Thyroid gland (tissue), 4 donors: ENCODE data around the gene SYT9. TPM values are rescaled to one million over a fixed set of nuclear protein-coding genes. Genes with fewer than 3 reads are reported as not detected.

ENCODE experiments used
- DNase-seq, 2 donors: peaks; one replicate each; pipeline ENCODE4 v3.0.0-alpha.2; 2019
- H3K27ac ChIP-seq, 3 donors: fragments of 200-600 bp; sonication (generic); 1 replicate in 2 of 3; 2 replicates in 1 of 3; pipeline ENCODE4 v1.5.1; 2016 to 2019; ENCODE audit warnings: mild to moderate bottlenecking in 1 of 3, moderate library complexity in 1 of 3
- H3K27me3 ChIP-seq: fragments of 200-600 bp; sonication (generic); one replicate; pipeline ENCODE4 v1.5.1; 2019
- H3K36me3 ChIP-seq, 2 donors: fragments of 200-600 bp; sonication (generic); one replicate each; pipeline ENCODE4 v1.5.1; 2016 to 2019
- H3K4me1 ChIP-seq, 2 donors: fragments of 200-600 bp; sonication (generic); one replicate each; pipeline ENCODE4 v1.5.1; 2017 to 2019
- H3K4me3 ChIP-seq, 3 donors: fragments of 200-600 bp; sonication (generic); replicated peaks in 1 of 3; 1 replicate in 2 of 3; 2 replicates in 1 of 3; pipeline ENCODE4 v1.5.1; 2016; ENCODE audit warnings: mild to moderate bottlenecking in 1 of 3
- H3K9me3 ChIP-seq: fragments of 200-600 bp; sonication (generic); one replicate; pipeline ENCODE4 v1.5.1; 2017
- POLR2A ChIP-seq, 2 donors: fragments of 450-650 bp; IDR thresholded peaks; one replicate each; pipeline ENCODE4 v1.6.1; 2017; ENCODE audit warnings: antibody characterized with exemption in 2 of 2, mild to moderate bottlenecking in 2 of 2, moderate library complexity in 1 of 2
- WGBS, 2 donors: methylation state at CpG; one replicate each; pipeline ENCODE4 v1.1.5; 2017; 5-methylcytosine and 5-hydroxymethylcytosine counted together
- intact Hi-C: fragments of 100-400 bp; cut with DNase I; formaldehyde crosslinking; loops from one replicate; pipeline ENCODE4 v1.15.1; 2023
- total RNA-seq, 4 donors: library from RNA; depleted of rRNA; stranded (reverse); fragments of >200 nt; gene quantifications; one replicate each; pipeline ENCODE4 v1.2.3, GENCODE V29; 2016
- TF ChIP-seq, protein P1 (sequence below), 6 experiments: fragments of 200-600 bp in 3 of 6; fragments of 450-650 bp in 3 of 6; sonication (generic) in 3 of 6; IDR thresholded peaks; one replicate each; pipeline ENCODE4 v1.5.1; 2016 to 2019; ENCODE audit warnings: antibody characterized with exemption in 6 of 6, mild to moderate bottlenecking in 2 of 6, inconsistent platforms in 1 of 6, moderate library complexity in 1 of 6

Gene SYT9
- total RNA-seq, 4 donors from 2014 or later, result 1.3 to 7.6 (median 4.2) TPM

- Histone ChIP-seq H3K4me1 (no peaks in the 10 kb centered on the region), H3K27ac (no peak overlapping the region), H3K27me3 (no peaks in the 10 kb centered on the region), H3K4me3 (no peak overlapping the region), H3K9me3 (no peaks in the 10 kb centered on the region), H3K36me3 (no peaks in the 10 kb centered on the region)
- 88 to 96% methylated on average over 7 of the region's 7 CpGs for WGBS, 2 donors
- intact Hi-C loops, result no loop called here
- no peak for TF ChIP-seq POLR2A (IDR thresholded peaks at IDR 0.05)
- TF ChIP-seq, protein P1, sequence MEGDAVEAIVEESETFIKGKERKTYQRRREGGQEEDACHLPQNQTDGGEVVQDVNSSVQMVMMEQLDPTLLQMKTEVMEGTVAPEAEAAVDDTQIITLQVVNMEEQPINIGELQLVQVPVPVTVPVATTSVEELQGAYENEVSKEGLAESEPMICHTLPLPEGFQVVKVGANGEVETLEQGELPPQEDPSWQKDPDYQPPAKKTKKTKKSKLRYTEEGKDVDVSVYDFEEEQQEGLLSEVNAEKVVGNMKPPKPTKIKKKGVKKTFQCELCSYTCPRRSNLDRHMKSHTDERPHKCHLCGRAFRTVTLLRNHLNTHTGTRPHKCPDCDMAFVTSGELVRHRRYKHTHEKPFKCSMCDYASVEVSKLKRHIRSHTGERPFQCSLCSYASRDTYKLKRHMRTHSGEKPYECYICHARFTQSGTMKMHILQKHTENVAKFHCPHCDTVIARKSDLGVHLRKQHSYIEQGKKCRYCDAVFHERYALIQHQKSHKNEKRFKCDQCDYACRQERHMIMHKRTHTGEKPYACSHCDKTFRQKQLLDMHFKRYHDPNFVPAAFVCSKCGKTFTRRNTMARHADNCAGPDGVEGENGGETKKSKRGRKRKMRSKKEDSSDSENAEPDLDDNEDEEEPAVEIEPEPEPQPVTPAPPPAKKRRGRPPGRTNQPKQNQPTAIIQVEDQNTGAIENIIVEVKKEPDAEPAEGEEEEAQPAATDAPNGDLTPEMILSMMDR (IDR thresholded peaks at IDR 0.05), result no peak
- no peak for DNase-seq
These were observed 219.4 kb downstream of the SYT9 start for GRCh38 chr11:7471071-7471470.

- H3K36me3 ChIP-seq, result no peaks in the 10 kb centered on the region
- intact Hi-C loops, result no loop called here
- no peak overlapping the region for H3K27ac ChIP-seq
- no peaks in the 10 kb centered on the region for H3K9me3 ChIP-seq
- 78 to 100% methylated on average over 1 of the region's 1 CpG for WGBS, 2 donors
- no peak overlapping the region for H3K4me3 ChIP-seq
- no peaks in the 10 kb centered on the region for H3K4me1 ChIP-seq
- TF ChIP-seq POLR2A (IDR thresholded peaks at IDR 0.05), result no peak
- TF ChIP-seq, protein P1 (IDR thresholded peaks at IDR 0.05), result no peak
- no peak for DNase-seq
- no peaks in the 10 kb centered on the region for H3K27me3 ChIP-seq
These were observed 222.0 kb downstream of the SYT9 start for GRCh38 chr11:7473717-7474116.

DNA sequence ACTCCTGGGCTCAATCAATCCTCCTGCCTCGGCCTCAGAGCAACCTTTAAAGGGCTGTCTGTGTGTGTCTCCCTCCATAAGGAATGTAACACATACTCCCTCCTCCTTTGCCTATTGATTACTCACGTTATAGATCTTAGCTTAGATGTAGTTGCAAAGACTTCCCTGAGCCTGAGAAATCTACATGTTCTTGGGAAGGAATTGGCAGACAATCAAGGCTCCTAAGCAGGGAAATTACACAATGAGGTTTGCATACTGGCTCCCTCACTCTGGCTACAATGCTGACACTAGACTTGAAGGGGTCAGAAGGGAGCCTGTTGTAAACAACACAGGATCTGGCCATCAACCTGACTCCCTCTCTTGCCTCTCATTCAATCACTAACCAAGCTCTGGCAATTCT lies 228.4 kb downstream of the SYT9 start:
- DNase-seq, result no peak
- H3K9me3 ChIP-seq, result no peaks in the 10 kb centered on the region
- H3K27ac ChIP-seq, result no peak overlapping the region
- intact Hi-C loops, result no loop called here
- H3K4me1 ChIP-seq, result peaks cover 12 to 18% of the 10 kb centered on the region in 2 donors
- no peak for TF ChIP-seq POLR2A (IDR thresholded peaks at IDR 0.05)
- TF ChIP-seq, protein P1 (IDR thresholded peaks at IDR 0.05), result no peak
- 58 to 59% methylated on average over 2 of the region's 2 CpGs for WGBS, 2 donors
- H3K27me3 ChIP-seq, result no peaks in the 10 kb centered on the region
- H3K4me3 ChIP-seq, result no peak overlapping the region
- H3K36me3 ChIP-seq, result no peaks in the 10 kb centered on the region

GRCh38 chr11:7484131-7484530 lies 232.4 kb downstream of the SYT9 start:
- H3K27me3 ChIP-seq, result no peaks in the 10 kb centered on the region
- no peak overlapping the region for H3K4me3 ChIP-seq
- WGBS, 2 donors, result 42 to 46% methylated on average over 3 of the region's 3 CpGs
- H3K36me3 ChIP-seq, result no peaks in the 10 kb centered on the region
- DNase-seq, result no peak
- H3K4me1 ChIP-seq, result peaks cover 19 to 28% of the 10 kb centered on the region in 2 donors
- H3K9me3 ChIP-seq, result no peaks in the 10 kb centered on the region
- peak overlapping the region; percentile 64 to 86 (median 67) for H3K27ac ChIP-seq
- intact Hi-C loops, result no loop called here
- TF ChIP-seq, protein P1 (IDR thresholded peaks at IDR 0.05), result no peak
- TF ChIP-seq POLR2A (IDR thresholded peaks at IDR 0.05), result no peak

DNA sequence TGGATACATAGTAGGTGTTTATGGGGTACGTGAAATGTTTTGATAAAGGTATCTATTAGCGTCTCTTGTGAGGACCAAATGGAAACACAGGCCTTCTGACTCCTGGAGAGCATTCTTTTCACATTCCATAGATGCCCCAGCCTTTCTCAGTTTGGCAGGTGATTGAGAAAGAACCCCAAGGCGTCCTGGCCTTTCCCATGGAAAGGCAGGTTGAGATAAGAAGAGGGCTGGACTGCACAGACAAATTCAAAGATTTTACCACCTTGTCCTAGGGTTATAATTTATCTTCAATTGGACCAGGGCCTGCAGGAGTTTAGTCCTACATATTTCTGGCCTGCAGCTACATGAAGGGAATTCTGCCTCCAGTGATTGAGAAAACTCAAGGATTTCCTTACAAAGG lies 232.9 kb downstream of the SYT9 start:
- Histone ChIP-seq H3K9me3 (no peaks in the 10 kb centered on the region), H3K27me3 (no peaks in the 10 kb centered on the region), H3K36me3 (no peaks in the 10 kb centered on the region), H3K4me3 (no peak overlapping the region), H3K4me1 (peaks cover 19 to 28% of the 10 kb centered on the region in 2 donors), H3K27ac (peak overlapping the region; percentile 64 to 86 (median 67))
- TF ChIP-seq, protein P1 (IDR thresholded peaks at IDR 0.05), result no peak
- no peak for TF ChIP-seq POLR2A (IDR thresholded peaks at IDR 0.05)
- peak; percentile 57 to 59 for DNase-seq
- intact Hi-C loops, result no loop called here
- 21 to 27% methylated on average over 3 of the region's 3 CpGs for WGBS, 2 donors
